Esophagus squamous epithelium (tissue), 4 donors: Measurements from ENCODE around the gene PHACTR1.

Experiments used
- CTCF ChIP-seq, 6 experiments: fragments of 450-650 bp in 4 of 6; fragments of 200-600 bp in 2 of 6; sonication (generic) in 2 of 6; IDR thresholded peaks; one replicate each; pipeline ENCODE4 v1.5.1; 2016 to 2019; ENCODE audit warnings: antibody characterized with exemption in 6 of 6, mild to moderate bottlenecking in 4 of 6, moderate library complexity in 4 of 6
- POLR2A ChIP-seq, 4 donors: fragments of 450-650 bp; IDR thresholded peaks; one replicate each; pipeline ENCODE4 v1.6.1; 2017; ENCODE audit warnings: antibody characterized with exemption in 4 of 4, mild to moderate bottlenecking in 4 of 4, moderate library complexity in 3 of 4

DNA sequence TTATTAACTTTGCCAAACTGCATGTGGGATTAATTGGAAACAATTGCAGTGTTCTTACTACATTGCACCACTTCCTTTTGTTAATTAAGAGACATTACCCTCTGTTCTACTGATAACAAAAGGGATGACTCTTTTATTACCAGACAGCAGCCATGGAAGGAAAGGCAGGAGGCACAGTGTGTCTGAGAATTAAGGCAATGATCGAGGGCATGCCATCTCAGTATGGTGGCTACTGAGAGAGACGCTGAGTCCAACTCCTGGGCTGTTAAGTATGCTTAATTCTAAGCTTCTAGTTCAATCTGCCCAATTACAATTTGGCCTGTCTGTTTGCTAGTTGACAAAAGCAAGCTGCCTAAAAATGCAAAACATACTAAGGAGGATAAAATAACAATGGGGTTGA is 227.4 kb downstream of the PHACTR1 start:
- no peak for TF ChIP-seq POLR2A (IDR thresholded peaks at IDR 0.05)
- TF ChIP-seq CTCF (IDR thresholded peaks at IDR 0.05): no peak
